Endothelial cell of umbilical vein (primary cell): ENCODE results near the gene KLF3. TPM values are rescaled to one million over a fixed set of nuclear protein-coding genes. Genes with fewer than 3 reads are reported as not detected.

Source experiments
- BruUV-seq: library from RNA; stranded (reverse); fragments of 400-500 nt; replicated peaks from 2 replicates; lab custom pipeline; 2021; lab: Mats Ljungman, UMichigan
- CTCF ChIA-PET: fragments of 300-600, 350-600 bp; sonication (Branson Sonifier 250); formaldehyde crosslinking; loops from one replicate; lab custom pipeline; 2021; ENCODE audit warnings: antibody characterized with exemption, inconsistent platforms; lab: Charles Lee
- POLR2A ChIA-PET: fragments of 300-600, 350-600 bp; sonication (Branson Sonifier 250); formaldehyde crosslinking; loops from one replicate; lab custom pipeline; 2021; ENCODE audit warnings: antibody characterized with exemption, inconsistent platforms; lab: Charles Lee
- DNase-seq: peaks from one replicate; pipeline ENCODE4 v3.0.0-alpha.2; 2011; ENCODE audit warnings: low read depth, low spot score
- FAIRE-seq: peaks from 2 replicates; lab custom pipeline; 2011; peaks lifted over from hg19 to GRCh38; lab: Jason Lieb, UNC
- H2AFZ ChIP-seq: 2 replicates; pipeline ENCODE4 v1.6.0; 2012; ENCODE audit warnings: low read depth, low read length, control low read depth, inconsistent platforms
- H3K27ac ChIP-seq: 2 replicates; pipeline ENCODE4 v1.5.1; 2011; ENCODE audit warnings: low read depth, mild to moderate bottlenecking, control low read depth, low read length, moderate library complexity; ENCODE audit not compliant: insufficient read depth
- H3K27me3 ChIP-seq, 2 experiments: 2 replicates each; pipeline versions ENCODE4 v1.6.0 to v1.6.1; 2011; ENCODE audit warnings: low read length in 2 of 2, mixed read lengths in 1 of 2; ENCODE audit not compliant: control insufficient read depth in 2 of 2, insufficient read depth in 2 of 2
- H3K36me3 ChIP-seq, 2 experiments: 2 replicates in 1 of 2; 3 replicates in 1 of 2; pipeline ENCODE4 v1.5.1; 2011; ENCODE audit warnings: low read length in 2 of 2, mild to moderate bottlenecking in 1 of 2, moderate library complexity in 1 of 2; ENCODE audit not compliant: control insufficient read depth in 2 of 2, insufficient read depth in 2 of 2; ENCODE audit errors: extremely low read depth in 1 of 2
- H3K4me1 ChIP-seq: 3 replicates; pipeline ENCODE4 v1.5.1; 2011; ENCODE audit warnings: mild to moderate bottlenecking, low read length; ENCODE audit not compliant: control insufficient read depth, insufficient read depth; ENCODE audit errors: extremely low read depth
- H3K4me2 ChIP-seq: 2 replicates; pipeline ENCODE4 v1.6.1; 2011; ENCODE audit warnings: low read length, control low read depth, mixed read lengths; ENCODE audit not compliant: insufficient read depth
- H3K4me3 ChIP-seq, 3 experiments: fragments of 200-600 bp in 1 of 3; sonication (generic), shearing (Covaris generic) in 1 of 3; replicated peaks in 1 of 3; 2 replicates each; pipeline ENCODE4 v1.5.1; 2011 to 2016; ENCODE audit warnings: control low read depth in 3 of 3, low read length in 3 of 3, mild to moderate bottlenecking in 2 of 3, inconsistent platforms in 1 of 3, low read depth in 1 of 3, moderate library complexity in 1 of 3; ENCODE audit not compliant: insufficient read depth in 1 of 3
- H3K79me2 ChIP-seq: 2 replicates; pipeline ENCODE4 v1.6.0; 2012; ENCODE audit warnings: low read length, inconsistent platforms; ENCODE audit not compliant: control insufficient read depth, insufficient read depth
- H3K9ac ChIP-seq: replicated peaks from 2 replicates; pipeline ENCODE3; 2011; ENCODE audit warnings: low read length, control low read depth; ENCODE audit not compliant: insufficient read depth; ENCODE audit errors: extremely low read depth
- H3K9me1 ChIP-seq: replicated peaks from 3 replicates; pipeline ENCODE4 v1.6.0; 2011; ENCODE audit warnings: mild to moderate bottlenecking, low read length; ENCODE audit not compliant: control insufficient read depth, insufficient read depth; ENCODE audit errors: extremely low read depth
- H3K9me3 ChIP-seq: replicated peaks from 2 replicates; pipeline ENCODE4 v1.5.1; 2012; ENCODE audit warnings: low read length, inconsistent platforms; ENCODE audit not compliant: control insufficient read depth, insufficient read depth
- H4K20me1 ChIP-seq: replicated peaks from 2 replicates; pipeline ENCODE3; 2011; ENCODE audit warnings: mild to moderate bottlenecking, low read length; ENCODE audit not compliant: control insufficient read depth, insufficient read depth; ENCODE audit errors: extremely low read depth
- CTCF ChIP-seq, 2 donors: IDR thresholded peaks; 1 replicate in 1 of 2; 2 replicates in 1 of 2; pipeline ENCODE4 v1.5.1; 2011; ENCODE audit warnings: low read length in 2 of 2, mild to moderate bottlenecking in 2 of 2, moderate library complexity in 2 of 2, control low read depth in 1 of 2, inconsistent platforms in 1 of 2, low read depth in 1 of 2; ENCODE audit not compliant: insufficient read depth in 1 of 2; ENCODE audit errors: extremely low read depth in 1 of 2
- EZH2 ChIP-seq: IDR thresholded peaks from 2 replicates; pipeline ENCODE4 v1.6.1; 2012; ENCODE audit warnings: borderline replicate concordance, low read depth, mild to moderate bottlenecking, moderate library complexity, low read length, inconsistent platforms; ENCODE audit not compliant: severe bottlenecking
- FOS ChIP-seq: IDR thresholded peaks from 2 replicates; pipeline ENCODE4 v1.6.1; 2011; ENCODE audit warnings: mild to moderate bottlenecking, low read length, moderate library complexity, borderline replicate concordance; ENCODE audit not compliant: insufficient read depth
- GATA2 ChIP-seq: IDR thresholded peaks from 2 replicates; pipeline ENCODE4 v1.7.0; 2011; ENCODE audit warnings: low read depth, mild to moderate bottlenecking, moderate library complexity, mixed read lengths, low read length; ENCODE audit not compliant: insufficient read length, insufficient read depth
- JUN ChIP-seq: IDR thresholded peaks from 2 replicates; pipeline ENCODE4 v1.6.1; 2011; ENCODE audit warnings: borderline replicate concordance, low read depth; ENCODE audit not compliant: insufficient read length, insufficient read depth
- MAX ChIP-seq: IDR thresholded peaks from 2 replicates; pipeline ENCODE4 v1.6.1; 2011; ENCODE audit not compliant: insufficient read depth, insufficient read length
- MYC ChIP-seq: IDR thresholded peaks from one replicate; pipeline ENCODE4 v1.6.1; 2011; ENCODE audit warnings: mild to moderate bottlenecking, low read depth, low read length
- POLR2A ChIP-seq: IDR thresholded peaks from 2 replicates; pipeline ENCODE4 v1.6.1; 2012; ENCODE audit warnings: low read depth, mild to moderate bottlenecking, control low read depth, low read length
- POLR2AphosphoS5 ChIP-seq: IDR thresholded peaks from 2 replicates; pipeline ENCODE4 v1.6.1; 2012; ENCODE audit warnings: low read depth, mild to moderate bottlenecking, control low read depth, low read length, moderate library complexity; ENCODE audit not compliant: insufficient read depth
- dilution Hi-C: fragments of 300-500 bp; cut with MboI; formaldehyde crosslinking; loops from one replicate; pipeline ENCODE4 v1.15.0; 2019; ENCODE audit warnings: low sequenced_read_pairs; ENCODE audit not compliant: extremely low pct_ligation_motif_present
- intact Hi-C: fragments of 100-400 bp; cut with micrococcal nuclease; formaldehyde crosslinking; loops from one replicate; pipeline ENCODE4 v1.10.0; 2022
- polyA plus RNA-seq, 4 experiments: library from polyadenylated mRNA; depleted of rRNA in 3 of 4; stranded (reverse) in 3 of 4; unstranded in 1 of 4; fragments of >200 nt; gene quantifications; 2 replicates each; pipeline versions ENCODE4 v1.2.1 to v1.2.3, GENCODE V29; 2011 to 2012; ENCODE audit warnings: missing spikeins in 1 of 4
- total RNA-seq: library from RNA; stranded (reverse); gene quantifications from 2 replicates; pipeline ENCODE4 v1.2.3, GENCODE V29; 2021

Gene KLF3
- total and polyA plus RNA-seq, 2 donors (not counting 3 experiments of a cell fraction or from before 2014, with no cell fraction given) = 27.7 to 50.5 TPM

- dilution Hi-C loops (loop anchor here (25.0 kb wide), 1 partner anchor 511 kb away; no protein-coding TSS in a partner anchor), intact Hi-C loops (no loop called here)
- H3K27ac ChIP-seq = no peak overlapping the region
- H3K9ac ChIP-seq = no peak overlapping the region
- peaks cover 82% of the 10 kb centered on the region for H3K4me1 ChIP-seq
- H3K27me3 ChIP-seq = no peaks in the 10 kb centered on the region
- no TSS peak for BruUV-seq
- H3K9me1 ChIP-seq = no peaks in the 10 kb centered on the region
- TF ChIP-seq GATA2 (peak; percentile 42), POLR2AphosphoS5 (no peak)
- peaks cover 96% of the 10 kb centered on the region for H3K79me2 ChIP-seq
- no peaks in the 10 kb centered on the region for H4K20me1 ChIP-seq
- H3K4me3 ChIP-seq = no peak overlapping the region
- no peak overlapping the region for H2AFZ ChIP-seq
- H3K36me3 ChIP-seq = no peaks in the 10 kb centered on the region
- CTCF ChIA-PET = interaction anchor here (0.6 to 6.0 kb wide), 10 partner anchors 10 to 604 kb away, joined by 3 to 133 read pairs (median 12); no protein-coding TSS in a partner anchor
- DNase-seq = peak; percentile 30
- H3K9me3 ChIP-seq = no peaks in the 10 kb centered on the region
- peak; percentile 12 for FAIRE-seq
- POLR2A ChIA-PET = no interaction called here
- peak overlapping the region; percentile 37 for H3K4me2 ChIP-seq
Observed at GRCh38 chr4:38673130-38673978, 9.4 kb downstream of the KLF3 start.

- Histone ChIP-seq H3K4me1 (peaks cover 72% of the 10 kb centered on the region), H3K27me3 (no peaks in the 10 kb centered on the region), H3K9ac (peak overlapping the region; percentile 36), H3K27ac (no peak overlapping the region), H3K9me1 (no peaks in the 10 kb centered on the region), H3K4me3 (no peak overlapping the region), H3K36me3 (peaks cover 0 to 3% of the 10 kb centered on the region in 2 experiments), H3K4me2 (peak overlapping the region; percentile 1), H2AFZ (no peak overlapping the region), H3K79me2 (peaks cover 96% of the 10 kb centered on the region), H4K20me1 (peaks cover 5% of the 10 kb centered on the region), H3K9me3 (no peaks in the 10 kb centered on the region)
- TF ChIP-seq GATA2 = no peak
- no peak for TF ChIP-seq FOS
- no peak for TF ChIP-seq JUN
- TF ChIP-seq EZH2 = no peak
- no peak for TF ChIP-seq POLR2A
- no peak for TF ChIP-seq CTCF (IDR thresholded peaks at IDR 0.05; ENCODE audit: extremely low read depth in 1 of 2, insufficient read depth in 1 of 2, low read depth in 1 of 2, low read length in 2 of 2)
- TF ChIP-seq MAX = no peak
- no peak for TF ChIP-seq MYC
- no peak for TF ChIP-seq POLR2AphosphoS5
- ChIA-PET CTCF (interaction anchor here (0.6 to 6.0 kb wide), 25 partner anchors 8 to 613 kb away, joined by 3 to 133 read pairs (median 4); no protein-coding TSS in a partner anchor), POLR2A (interaction anchor here (1.2 kb wide), 1 partner anchor 8 kb away, joined by 6 read pairs; no protein-coding TSS in a partner anchor)
- DNase-seq = peak; percentile 48
- dilution Hi-C loops = loop anchor here (25.0 kb wide), 1 partner anchor 512 kb away; no protein-coding TSS in a partner anchor
- intact Hi-C loops = loop anchor here (1.0 kb wide), 5 partner anchors 10 to 612 kb away; partner anchors contain the start of gene KLF3
- BruUV-seq = no TSS peak
- peak; percentile 37 for FAIRE-seq
Observed at GRCh38 chr4:38674258-38675144, 10.5 kb downstream of the KLF3 start.
